ENCODE results near the gene RAP1GAP.

RAP1GAP gene

GRCh38 chr1:21655259-21655658 is 13.9 kb downstream of the RAP1GAP start:
- H4K8ac ChIP-seq (ENCODE audit: low read depth, low read length) = no peak overlapping the region
- DNase-seq = no peak
- peaks cover 3% of the 10 kb centered on the region for H3K4me1 ChIP-seq (ENCODE audit: control insufficient read depth, low read depth, low read length)
- H3K79me2 ChIP-seq (ENCODE audit: control insufficient read depth, insufficient read depth, low read length) = no peaks in the 10 kb centered on the region
- WGBS (ENCODE audit: extremely low coverage, insufficient coverage, low lambda C conversion rate) = no CpG with 5 or more reads among the region's 4 CpGs
- H3K4me2 ChIP-seq (ENCODE audit: low read length) = no peak overlapping the region
- H3K18ac ChIP-seq (ENCODE audit: low read length) = no peak overlapping the region
- no peaks in the 10 kb centered on the region for H3K27me3 ChIP-seq (ENCODE audit: insufficient read depth, low read length, poor library complexity)
- no peak overlapping the region for H3K56ac ChIP-seq (ENCODE audit: low read length)
- H2AK5ac ChIP-seq (ENCODE audit: low read length) = no peak overlapping the region
- H3K4ac ChIP-seq (ENCODE audit: low read depth, low read length) = no peak overlapping the region
- no peaks in the 10 kb centered on the region for H3K79me1 ChIP-seq (ENCODE audit: low read length)
- no peak overlapping the region for H3K27ac ChIP-seq (ENCODE audit: low read depth, low read length)
- no peaks in the 10 kb centered on the region for H3K36me3 ChIP-seq (ENCODE audit: control insufficient read depth, insufficient read depth, low read length)
- no peak overlapping the region for H2BK5ac ChIP-seq (ENCODE audit: low read length)
- H3K4me3 ChIP-seq (ENCODE audit: low read length) = no peak overlapping the region
- H4K5ac ChIP-seq (ENCODE audit: low read length) = no peak overlapping the region
- no peak overlapping the region for H2BK15ac ChIP-seq (replicated peaks; ENCODE audit: low read depth)
- H3K9ac ChIP-seq (ENCODE audit: low read length) = no peak overlapping the region
- H2BK120ac ChIP-seq (ENCODE audit: low read depth, low read length) = no peak overlapping the region
- no peak overlapping the region for H3K23ac ChIP-seq (ENCODE audit: low read length)

- H2AK5ac ChIP-seq (ENCODE audit: low read length) = no peak overlapping the region
- no peak overlapping the region for H3K18ac ChIP-seq (ENCODE audit: low read length)
- no peaks in the 10 kb centered on the region for H3K36me3 ChIP-seq (ENCODE audit: control insufficient read depth, insufficient read depth, low read length)
- no peak overlapping the region for H4K8ac ChIP-seq (ENCODE audit: low read depth, low read length)
- H3K4me2 ChIP-seq (ENCODE audit: low read length) = no peak overlapping the region
- DNase-seq = no peak
- no peak overlapping the region for H2BK120ac ChIP-seq (ENCODE audit: low read depth, low read length)
- H3K4me1 ChIP-seq (ENCODE audit: control insufficient read depth, low read depth, low read length) = peaks cover 3% of the 10 kb centered on the region
- H3K56ac ChIP-seq (ENCODE audit: low read length) = no peak overlapping the region
- no peaks in the 10 kb centered on the region for H3K79me1 ChIP-seq (ENCODE audit: low read length)
- no peak overlapping the region for H3K4me3 ChIP-seq (ENCODE audit: low read length)
- no peak overlapping the region for H2BK15ac ChIP-seq (replicated peaks; ENCODE audit: low read depth)
- no peak overlapping the region for H2BK5ac ChIP-seq (ENCODE audit: low read length)
- H3K27ac ChIP-seq (ENCODE audit: low read depth, low read length) = no peak overlapping the region
- H3K23ac ChIP-seq (ENCODE audit: low read length) = no peak overlapping the region
- no peak overlapping the region for H4K5ac ChIP-seq (ENCODE audit: low read length)
- no peaks in the 10 kb centered on the region for H3K79me2 ChIP-seq (ENCODE audit: control insufficient read depth, insufficient read depth, low read length)
- no peaks in the 10 kb centered on the region for H3K27me3 ChIP-seq (ENCODE audit: insufficient read depth, low read length, poor library complexity)
- no CpG with 5 or more reads among the region's 6 CpGs for WGBS (ENCODE audit: extremely low coverage, insufficient coverage, low lambda C conversion rate)
- no peak overlapping the region for H3K4ac ChIP-seq (ENCODE audit: low read depth, low read length)
- no peak overlapping the region for H3K9ac ChIP-seq (ENCODE audit: low read length)
These were observed 14.9 kb downstream of the RAP1GAP start for GRCh38 chr1:21654209-21654608.

- Histone ChIP-seq H2BK15ac (replicated peaks; ENCODE audit: low read depth) (no peak overlapping the region), H4K5ac (ENCODE audit: low read length) (no peak overlapping the region), H3K27me3 (ENCODE audit: insufficient read depth, low read length, poor library complexity) (no peaks in the 10 kb centered on the region), H3K79me1 (ENCODE audit: low read length) (no peaks in the 10 kb centered on the region), H2BK120ac (ENCODE audit: low read depth, low read length) (no peak overlapping the region), H3K27ac (ENCODE audit: low read depth, low read length) (no peak overlapping the region), H3K79me2 (ENCODE audit: control insufficient read depth, insufficient read depth, low read length) (no peaks in the 10 kb centered on the region), H3K4ac (ENCODE audit: low read depth, low read length) (no peak overlapping the region), H3K56ac (ENCODE audit: low read length) (no peak overlapping the region), H3K4me3 (ENCODE audit: low read length) (no peak overlapping the region), H3K18ac (ENCODE audit: low read length) (no peak overlapping the region), H3K36me3 (ENCODE audit: control insufficient read depth, insufficient read depth, low read length) (no peaks in the 10 kb centered on the region), H3K4me2 (ENCODE audit: low read length) (no peak overlapping the region), H4K8ac (ENCODE audit: low read depth, low read length) (no peak overlapping the region), H3K9ac (ENCODE audit: low read length) (no peak overlapping the region), H3K4me1 (ENCODE audit: control insufficient read depth, low read depth, low read length) (peaks cover 3% of the 10 kb centered on the region), H3K23ac (ENCODE audit: low read length) (no peak overlapping the region), H2AK5ac (ENCODE audit: low read length) (no peak overlapping the region), H2BK5ac (ENCODE audit: low read length) (no peak overlapping the region)
- DNase-seq = no peak
- WGBS (ENCODE audit: extremely low coverage, insufficient coverage, low lambda C conversion rate) = no CpG with 5 or more reads among the region's 6 CpGs
These were observed 15.4 kb downstream of the RAP1GAP start for GRCh38 chr1:21653744-21654100.

GRCh38 chr1:21652937-21653743 is 16.0 kb downstream of the RAP1GAP start:
- no peak overlapping the region for H3K27ac ChIP-seq (ENCODE audit: low read depth, low read length)
- no peak overlapping the region for H3K4ac ChIP-seq (ENCODE audit: low read depth, low read length)
- H3K23ac ChIP-seq (ENCODE audit: low read length) = no peak overlapping the region
- H3K18ac ChIP-seq (ENCODE audit: low read length) = no peak overlapping the region
- no peak overlapping the region for H2BK15ac ChIP-seq (replicated peaks; ENCODE audit: low read depth)
- H2BK5ac ChIP-seq (ENCODE audit: low read length) = no peak overlapping the region
- no peak overlapping the region for H3K9ac ChIP-seq (ENCODE audit: low read length)
- DNase-seq = no peak
- no peak overlapping the region for H2BK120ac ChIP-seq (ENCODE audit: low read depth, low read length)
- H3K79me1 ChIP-seq (ENCODE audit: low read length) = no peaks in the 10 kb centered on the region
- H2AK5ac ChIP-seq (ENCODE audit: low read length) = no peak overlapping the region
- peaks cover 3% of the 10 kb centered on the region for H3K4me1 ChIP-seq (ENCODE audit: control insufficient read depth, low read depth, low read length)
- H3K4me3 ChIP-seq (ENCODE audit: low read length) = no peak overlapping the region
- H3K79me2 ChIP-seq (ENCODE audit: control insufficient read depth, insufficient read depth, low read length) = no peaks in the 10 kb centered on the region
- no peak overlapping the region for H3K4me2 ChIP-seq (ENCODE audit: low read length)
- H3K27me3 ChIP-seq (ENCODE audit: insufficient read depth, low read length, poor library complexity) = no peaks in the 10 kb centered on the region
- H4K5ac ChIP-seq (ENCODE audit: low read length) = no peak overlapping the region
- no peak overlapping the region for H4K8ac ChIP-seq (ENCODE audit: low read depth, low read length)
- WGBS (ENCODE audit: extremely low coverage, insufficient coverage, low lambda C conversion rate) = no CpG with 5 or more reads among the region's 10 CpGs
- H3K36me3 ChIP-seq (ENCODE audit: control insufficient read depth, insufficient read depth, low read length) = no peaks in the 10 kb centered on the region
- no peak overlapping the region for H3K56ac ChIP-seq (ENCODE audit: low read length)

- no peak overlapping the region for H4K5ac ChIP-seq (ENCODE audit: low read length)
- H2BK120ac ChIP-seq (ENCODE audit: low read depth, low read length) = no peak overlapping the region
- peak; percentile 51 for DNase-seq
- H3K56ac ChIP-seq (ENCODE audit: low read length) = no peak overlapping the region
- no peak overlapping the region for H2AK5ac ChIP-seq (ENCODE audit: low read length)
- no peaks in the 10 kb centered on the region for H3K79me1 ChIP-seq (ENCODE audit: low read length)
- no peak overlapping the region for H3K4me3 ChIP-seq (ENCODE audit: low read length)
- WGBS (ENCODE audit: extremely low coverage, insufficient coverage, low lambda C conversion rate) = no CpG with 5 or more reads among the region's 39 CpGs
- no peaks in the 10 kb centered on the region for H3K27me3 ChIP-seq (ENCODE audit: insufficient read depth, low read length, poor library complexity)
- no peak overlapping the region for H3K9ac ChIP-seq (ENCODE audit: low read length)
- no peaks in the 10 kb centered on the region for H3K79me2 ChIP-seq (ENCODE audit: control insufficient read depth, insufficient read depth, low read length)
- H2BK15ac ChIP-seq (replicated peaks; ENCODE audit: low read depth) = no peak overlapping the region
- H3K27ac ChIP-seq (ENCODE audit: low read depth, low read length) = no peak overlapping the region
- H3K4me2 ChIP-seq (ENCODE audit: low read length) = peak overlapping the region; percentile 29
- no peak overlapping the region for H4K8ac ChIP-seq (ENCODE audit: low read depth, low read length)
- no peaks in the 10 kb centered on the region for H3K36me3 ChIP-seq (ENCODE audit: control insufficient read depth, insufficient read depth, low read length)
- no peak overlapping the region for H2BK5ac ChIP-seq (ENCODE audit: low read length)
- no peak overlapping the region for H3K18ac ChIP-seq (ENCODE audit: low read length)
- H3K4me1 ChIP-seq (ENCODE audit: control insufficient read depth, low read depth, low read length) = peaks cover 3% of the 10 kb centered on the region
- no peak overlapping the region for H3K23ac ChIP-seq (ENCODE audit: low read length)
- H3K4ac ChIP-seq (ENCODE audit: low read depth, low read length) = no peak overlapping the region
These were observed 16.8 kb downstream of the RAP1GAP start for GRCh38 chr1:21652101-21652936.
